Stimulated activated CD4-positive, alpha-beta T cell treated with anti-CD3 and anti-CD28 coated beads, Interleukin-12 subunit alpha, Interleukin-12 subunit beta, amount 100 ng/mL, for 4 hours (primary cell): Measurements from ENCODE around the gene FAM234B.

Source experiments
- DNase-seq: peaks from one replicate; pipeline ENCODE4 v3.0.0-alpha.2; 2020

The FAM234B gene

DNA sequence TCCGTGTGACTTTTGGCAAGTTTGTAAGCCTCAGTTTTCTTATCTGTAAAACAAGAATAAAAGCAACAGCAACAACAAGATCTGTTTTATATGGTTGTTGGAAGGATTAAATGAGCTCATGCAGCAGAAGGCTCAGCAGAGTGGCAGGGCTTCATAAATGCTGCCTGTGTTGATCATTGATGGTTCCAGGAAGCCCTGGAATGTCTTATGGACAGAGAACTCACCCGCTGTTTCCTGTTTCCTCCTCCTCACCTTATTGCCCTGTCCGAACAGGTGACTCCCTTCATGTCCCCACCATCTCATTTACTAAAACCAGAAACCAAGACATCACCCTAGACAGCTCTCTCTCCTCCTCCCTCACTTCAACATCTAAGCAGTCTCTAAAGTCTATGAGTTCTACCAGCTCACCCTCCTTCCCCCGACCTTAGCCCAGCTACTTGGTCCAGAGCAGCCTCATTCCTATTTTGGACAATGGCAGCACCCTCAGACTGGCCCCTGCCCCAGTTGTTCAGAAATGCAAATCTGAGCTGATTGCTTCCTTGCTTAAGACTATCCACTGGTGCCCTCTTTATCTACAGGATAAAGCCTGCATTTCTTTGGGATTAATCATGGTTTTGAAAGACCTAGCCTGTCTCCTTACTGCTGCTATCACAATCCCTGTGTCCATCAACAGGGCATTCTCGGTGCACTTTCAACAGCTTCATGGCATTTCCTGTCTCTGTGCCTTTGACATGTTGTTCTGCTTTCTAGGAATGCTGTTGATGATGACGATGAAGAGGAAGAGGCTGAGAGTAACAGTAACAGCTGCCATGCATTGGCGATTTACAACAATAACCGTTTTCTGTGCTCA lies 80.7 kb downstream of the FAM234B start:
- no peak for DNase-seq

DNA sequence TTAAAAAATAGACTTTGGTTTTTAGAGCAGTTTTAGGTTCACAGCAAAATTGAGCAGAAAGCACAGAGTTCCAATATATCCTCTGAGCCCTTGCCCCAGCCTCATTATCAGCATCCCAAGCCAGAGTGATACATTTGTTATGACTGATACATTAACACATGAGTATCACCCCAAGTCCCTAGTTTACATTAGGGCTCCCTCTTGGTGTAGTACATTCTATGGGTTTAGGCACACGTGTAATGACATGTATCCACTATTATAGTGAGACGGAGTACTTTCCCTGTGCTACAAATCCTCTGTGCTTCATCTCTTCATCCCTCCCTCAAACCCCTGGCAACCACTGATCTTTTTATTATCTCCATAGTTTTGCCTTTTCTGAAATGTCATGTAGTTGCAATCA lies 81.8 kb downstream of the FAM234B start:
- no peak for DNase-seq

- DNase-seq: no peak
These were observed 82.3 kb downstream of the FAM234B start for GRCh38 chr12:13126494-13126893.

- DNase-seq: no peak
These were observed 83.3 kb downstream of the FAM234B start for GRCh38 chr12:13127444-13127843.

DNA sequence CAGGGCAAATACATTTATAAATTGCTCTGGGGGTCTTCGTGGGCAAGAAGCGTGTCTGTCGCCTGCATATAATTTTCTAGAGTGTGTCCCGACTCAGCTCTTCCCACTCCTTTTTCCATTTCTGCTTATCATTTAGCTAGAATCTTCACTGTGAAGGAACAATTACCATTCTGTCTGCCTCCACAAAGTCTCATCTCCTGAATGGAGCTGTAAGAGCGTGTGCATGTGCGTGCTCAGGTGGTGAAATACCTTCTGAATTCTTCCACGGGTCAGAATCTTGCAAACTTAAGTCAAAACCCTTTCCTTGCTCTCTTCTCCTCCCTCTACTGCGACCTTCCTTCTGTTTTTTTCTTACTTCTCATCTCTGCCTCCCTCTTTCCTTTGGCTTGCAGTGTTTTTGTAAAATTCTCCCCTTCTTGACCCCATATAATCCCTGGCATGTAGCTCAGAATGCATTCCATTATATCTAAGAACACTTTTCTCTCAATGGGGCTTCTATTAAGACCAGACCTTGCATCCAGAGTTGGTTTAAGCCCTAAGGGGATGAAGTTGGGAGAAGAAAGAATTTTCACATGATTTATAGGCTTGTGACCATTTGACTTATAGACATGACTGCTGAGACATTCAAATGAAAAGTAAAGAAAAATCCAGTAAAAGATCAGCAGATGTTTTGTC lies 84.2 kb downstream of the FAM234B start:
- no peak for DNase-seq

DNA sequence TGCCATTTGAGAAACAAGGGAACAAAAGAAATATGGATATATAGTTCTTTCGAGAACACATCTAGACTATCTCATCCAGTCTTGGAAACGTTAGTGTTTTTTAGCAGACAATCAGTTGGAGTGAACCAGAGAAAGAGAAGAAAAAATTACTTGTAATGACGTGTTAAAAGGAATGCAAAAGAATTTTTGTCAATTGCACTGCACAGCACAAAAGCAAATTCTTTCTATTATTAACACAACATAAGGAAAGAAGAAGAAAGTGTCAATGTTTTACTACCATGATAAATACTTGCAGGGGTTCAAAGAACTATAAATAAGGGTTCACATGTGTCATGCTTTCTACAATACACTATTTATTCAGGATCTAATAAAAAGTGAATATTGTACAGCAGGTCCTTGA lies 86.8 kb downstream of the FAM234B start:
- DNase-seq: no peak
